HFF-Myc (cell line): ENCODE data around the gene SLITRK4.

ENCODE experiments used
- DNase-seq: peaks from one replicate; pipeline ENCODE4 v3.0.0-alpha.2; 2011; ENCODE audit warnings: low read depth; ENCODE audit errors: extremely low read depth
- H3K4me3 ChIP-seq: replicated peaks from 2 replicates; pipeline ENCODE4 v1.5.1; 2011; ENCODE audit warnings: low read depth, mild to moderate bottlenecking, control low read depth, low read length
- TF ChIP-seq, protein P1 (sequence below): IDR thresholded peaks from 2 replicates; pipeline ENCODE4 v1.5.1; 2012; ENCODE audit warnings: mild to moderate bottlenecking, low read depth, low read length, control low read depth; ENCODE audit errors: missing control alignments

SLITRK4 gene

DNA sequence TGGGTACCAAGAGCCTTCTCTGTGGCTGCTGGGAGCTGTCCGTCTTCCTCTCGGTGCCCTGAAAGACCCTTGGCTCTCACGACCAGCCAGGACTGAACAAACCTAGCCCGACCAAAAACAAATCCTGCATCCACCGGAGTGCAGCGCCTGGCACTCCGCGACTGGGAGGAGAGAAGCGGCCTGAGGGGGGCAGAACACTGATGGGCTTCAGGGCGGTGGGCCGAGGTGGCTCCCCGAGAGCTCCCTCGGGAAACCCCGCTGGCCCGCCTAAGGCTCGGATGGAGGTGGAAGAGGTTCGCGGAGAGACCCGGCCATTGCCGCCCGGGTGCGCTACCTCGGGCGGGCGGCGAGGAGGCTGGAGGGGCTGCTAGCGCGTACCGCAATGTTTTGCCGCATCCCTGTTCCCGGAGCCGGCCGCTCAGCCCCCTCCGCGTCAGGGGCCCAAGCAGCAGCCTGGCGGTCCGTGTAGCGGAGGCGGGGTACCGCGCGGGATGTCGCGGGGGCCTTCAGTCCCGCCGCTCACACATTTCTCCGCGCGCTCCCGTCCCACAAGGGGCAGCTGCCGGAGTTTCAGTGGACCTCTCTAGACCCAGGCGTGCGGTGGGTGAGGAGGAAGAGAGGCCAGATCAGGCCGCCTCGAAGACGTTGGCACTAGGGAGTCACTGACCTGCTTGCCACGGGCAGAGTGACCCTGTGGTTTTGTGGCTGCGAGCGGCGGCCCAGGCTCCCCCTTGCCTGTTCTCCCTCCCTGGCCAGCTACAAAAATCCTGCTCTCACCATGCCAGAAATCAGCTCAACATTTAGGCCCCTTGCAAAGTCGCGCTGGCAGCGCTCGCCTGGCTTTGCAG, 2.2 kb downstream of the SLITRK4 start:
- no peak for DNase-seq
- no peak overlapping the region for H3K4me3 ChIP-seq
- TF ChIP-seq, protein P1, sequence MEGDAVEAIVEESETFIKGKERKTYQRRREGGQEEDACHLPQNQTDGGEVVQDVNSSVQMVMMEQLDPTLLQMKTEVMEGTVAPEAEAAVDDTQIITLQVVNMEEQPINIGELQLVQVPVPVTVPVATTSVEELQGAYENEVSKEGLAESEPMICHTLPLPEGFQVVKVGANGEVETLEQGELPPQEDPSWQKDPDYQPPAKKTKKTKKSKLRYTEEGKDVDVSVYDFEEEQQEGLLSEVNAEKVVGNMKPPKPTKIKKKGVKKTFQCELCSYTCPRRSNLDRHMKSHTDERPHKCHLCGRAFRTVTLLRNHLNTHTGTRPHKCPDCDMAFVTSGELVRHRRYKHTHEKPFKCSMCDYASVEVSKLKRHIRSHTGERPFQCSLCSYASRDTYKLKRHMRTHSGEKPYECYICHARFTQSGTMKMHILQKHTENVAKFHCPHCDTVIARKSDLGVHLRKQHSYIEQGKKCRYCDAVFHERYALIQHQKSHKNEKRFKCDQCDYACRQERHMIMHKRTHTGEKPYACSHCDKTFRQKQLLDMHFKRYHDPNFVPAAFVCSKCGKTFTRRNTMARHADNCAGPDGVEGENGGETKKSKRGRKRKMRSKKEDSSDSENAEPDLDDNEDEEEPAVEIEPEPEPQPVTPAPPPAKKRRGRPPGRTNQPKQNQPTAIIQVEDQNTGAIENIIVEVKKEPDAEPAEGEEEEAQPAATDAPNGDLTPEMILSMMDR: no peak

DNA sequence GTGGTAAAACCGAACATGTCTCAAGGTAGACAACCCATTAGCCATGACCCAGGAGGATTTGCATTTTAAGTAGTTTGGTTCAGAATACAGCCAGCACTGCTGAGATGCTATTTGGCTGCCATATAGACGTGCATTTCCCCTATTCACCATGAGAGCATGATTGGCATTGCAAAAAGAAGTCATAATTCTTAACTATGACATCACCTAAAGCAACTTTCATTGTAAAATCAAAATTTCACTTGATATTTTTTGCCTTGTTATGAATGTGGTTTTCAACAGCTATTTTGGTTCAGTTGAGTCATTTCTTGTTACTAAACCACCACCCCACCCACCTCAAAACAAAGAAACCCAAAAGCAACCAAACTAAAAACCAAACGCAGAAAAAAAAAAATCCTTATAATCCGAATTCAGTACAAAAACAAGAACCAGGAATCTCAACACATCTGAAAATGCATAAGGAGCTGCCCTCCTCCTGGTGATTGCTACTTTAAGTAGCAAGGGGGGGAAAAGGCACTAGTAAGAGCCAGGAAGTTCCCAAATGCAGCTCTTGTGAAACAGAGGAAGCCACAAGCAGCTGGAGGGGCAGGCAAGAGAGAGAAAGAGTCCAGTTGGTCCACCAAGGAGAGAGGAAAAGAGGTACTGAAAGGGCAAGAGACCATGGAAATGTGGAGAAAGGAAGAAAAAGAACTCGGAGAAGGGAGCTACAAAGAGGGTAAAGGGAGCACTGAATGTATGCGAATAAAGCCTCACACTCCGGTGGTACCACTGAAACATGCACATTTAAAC, 3.1 kb downstream of the SLITRK4 start:
- TF ChIP-seq, protein P1: no peak
- H3K4me3 ChIP-seq: no peak overlapping the region
- DNase-seq: no peak

DNA sequence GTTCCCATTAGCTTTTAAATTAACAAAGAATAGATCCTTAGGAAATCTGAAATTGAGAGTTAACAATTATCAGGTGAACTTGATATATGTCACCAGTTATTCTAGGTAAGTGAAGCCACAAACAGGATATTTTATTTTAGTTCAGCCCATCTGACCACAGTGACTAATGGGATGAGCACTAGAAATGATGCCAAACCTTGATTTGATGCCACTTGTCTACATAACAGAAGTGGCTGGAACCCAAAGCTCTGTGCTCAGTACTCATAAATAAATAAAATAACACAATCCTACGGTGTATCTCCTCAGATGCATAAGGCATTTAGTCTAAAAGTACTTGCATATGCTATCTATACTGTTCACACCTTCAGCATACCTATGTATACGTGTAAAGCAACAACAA, 12.2 kb downstream of the SLITRK4 start:
- TF ChIP-seq, protein P1: no peak
- no peak for DNase-seq
- no peak overlapping the region for H3K4me3 ChIP-seq

DNA sequence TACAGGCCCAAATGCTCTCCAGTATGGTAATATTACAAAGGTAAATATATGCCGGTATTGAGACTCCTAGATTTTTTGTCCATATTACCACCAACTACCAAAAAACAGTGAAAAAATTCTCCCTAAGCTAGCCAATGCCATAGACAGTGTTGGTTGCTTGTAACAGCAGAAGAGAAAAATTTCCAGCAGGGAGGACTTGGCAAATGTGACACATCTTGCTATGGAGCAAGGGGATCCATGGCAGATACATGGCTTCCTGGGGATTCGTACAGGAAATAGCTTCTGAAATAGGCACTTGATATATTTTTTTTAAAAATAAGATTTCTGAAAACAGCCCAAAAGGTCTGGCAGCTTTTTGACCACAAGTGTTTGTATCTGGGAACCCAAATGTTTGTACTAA, 14.6 kb downstream of the SLITRK4 start:
- H3K4me3 ChIP-seq: no peak overlapping the region
- DNase-seq: no peak
- TF ChIP-seq, protein P1: no peak

DNA sequence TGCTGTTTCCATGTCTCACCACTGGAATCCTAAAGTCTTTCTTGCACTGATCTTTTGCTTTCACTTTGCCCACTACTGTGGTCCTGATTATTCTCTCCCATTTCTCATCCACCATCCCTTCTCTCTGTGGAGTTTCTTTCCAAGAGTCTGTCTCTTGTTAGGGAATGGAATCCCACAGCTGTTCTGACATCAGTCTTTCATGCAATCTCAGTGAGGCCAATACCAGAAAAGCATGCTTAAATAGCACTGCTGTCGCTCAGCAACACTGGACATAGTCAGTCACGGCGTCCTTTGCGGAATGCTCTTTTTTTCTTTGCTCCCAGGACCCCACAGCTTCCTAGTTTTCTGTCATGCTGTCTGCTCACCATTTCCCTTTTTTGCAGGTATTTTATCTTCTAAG, 20.1 kb downstream of the SLITRK4 start:
- DNase-seq: no peak
- TF ChIP-seq, protein P1: no peak

DNA sequence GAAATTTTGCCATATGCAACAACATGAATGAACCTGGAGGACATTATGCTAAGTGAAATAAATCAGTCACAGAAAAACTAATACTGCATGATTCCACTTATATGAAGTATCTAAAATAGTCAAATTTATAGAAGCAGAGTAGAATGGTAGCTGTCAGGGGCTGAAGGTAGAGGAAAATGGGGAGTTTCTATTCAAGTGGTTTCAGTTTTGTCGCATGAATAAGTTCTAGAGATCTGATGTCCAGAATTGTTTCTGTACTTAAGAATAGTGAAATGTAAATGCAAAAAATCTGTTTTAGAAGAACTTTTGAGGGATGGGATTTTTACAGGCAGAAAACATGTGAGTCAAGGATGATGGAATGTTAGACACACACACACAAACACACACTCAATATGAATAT, 34.1 kb downstream of the SLITRK4 start:
- TF ChIP-seq, protein P1: no peak
- no peak overlapping the region for H3K4me3 ChIP-seq
- no peak for DNase-seq

More for the DNA sequence above, 20.1 kb downstream of the SLITRK4 start:
- H3K4me3 ChIP-seq: no peak overlapping the region
